ENCODE data around the gene WNT3. TPM values are rescaled to one million over a fixed set of nuclear protein-coding genes. Genes with fewer than 3 reads are reported as not detected.
A peak's percentile ranks its signal among the peaks of the same experiment; 100 is the strongest.
"Not testable (repeated sequence)": the region's sequence is repeated elsewhere in the genome, so short reads cannot be mapped to it uniquely, and the experiment has no call there.

WNT3 gene
- total RNA-seq, 1 donor from 2014 or later, result 0.91 TPM

GRCh38 chr17:46773676-46774075 lies 44.8 kb downstream of the WNT3 start:
- no peak for DNase-seq
- ATAC-seq (ENCODE audit: poor library complexity), result no peak
- intact Hi-C loops (cut with DNase I), result no loop called here

GRCh38 chr17:46773221-46773605 lies 45.3 kb downstream of the WNT3 start:
- DNase-seq (no peak), ATAC-seq (ENCODE audit: poor library complexity) (no peak)
- intact Hi-C loops (cut with DNase I), result no loop called here

- ATAC-seq (ENCODE audit: poor library complexity), result no peak
- DNase-seq, result no peak
- intact Hi-C loops (cut with DNase I), result no loop called here
Measured at GRCh38 chr17:46772475-46773220, 45.8 kb downstream of the WNT3 start.

GRCh38 chr17:46771561-46772474 lies 46.7 kb downstream of the WNT3 start:
- no peak for DNase-seq
- intact Hi-C loops (cut with DNase I), result no loop called here
- peak; percentile 36 for ATAC-seq (ENCODE audit: poor library complexity)

GRCh38 chr17:46770818-46771560 lies 47.5 kb downstream of the WNT3 start:
- no peak for DNase-seq
- intact Hi-C loops (cut with DNase I), result no loop called here

DNA sequence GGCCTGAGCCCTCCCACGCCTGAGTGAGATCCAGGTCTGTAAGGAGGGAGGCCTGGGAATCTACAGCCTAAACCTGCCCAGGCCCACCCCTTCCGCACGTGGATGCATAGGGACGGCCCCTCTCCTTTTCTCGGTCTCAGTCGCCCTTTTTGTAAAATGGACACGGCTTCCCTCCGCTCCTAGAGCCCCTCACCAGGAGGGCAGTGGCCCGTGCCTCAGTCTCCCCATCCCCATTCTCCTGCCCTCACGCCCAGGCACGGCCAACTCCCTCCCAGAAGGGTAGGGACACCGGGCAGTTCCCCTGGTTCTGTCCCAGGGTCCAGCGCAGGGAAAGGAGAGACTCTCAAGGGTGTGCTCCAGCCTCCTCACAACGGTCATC lies 48.1 kb downstream of the WNT3 start:
- ATAC-seq (ENCODE audit: poor library complexity) (no peak), DNase-seq (no peak)
- intact Hi-C loops (cut with DNase I), result no loop called here

More at GRCh38 chr17:46770818-46771560, 47.5 kb downstream of the WNT3 start:
- ATAC-seq (ENCODE audit: poor library complexity), result peak; percentile 69

- ATAC-seq (ENCODE audit: poor library complexity) (no peak), DNase-seq (no peak)
- intact Hi-C loops (cut with DNase I), result no loop called here
Measured at GRCh38 chr17:46769531-46770438, 48.7 kb downstream of the WNT3 start.

DNA sequence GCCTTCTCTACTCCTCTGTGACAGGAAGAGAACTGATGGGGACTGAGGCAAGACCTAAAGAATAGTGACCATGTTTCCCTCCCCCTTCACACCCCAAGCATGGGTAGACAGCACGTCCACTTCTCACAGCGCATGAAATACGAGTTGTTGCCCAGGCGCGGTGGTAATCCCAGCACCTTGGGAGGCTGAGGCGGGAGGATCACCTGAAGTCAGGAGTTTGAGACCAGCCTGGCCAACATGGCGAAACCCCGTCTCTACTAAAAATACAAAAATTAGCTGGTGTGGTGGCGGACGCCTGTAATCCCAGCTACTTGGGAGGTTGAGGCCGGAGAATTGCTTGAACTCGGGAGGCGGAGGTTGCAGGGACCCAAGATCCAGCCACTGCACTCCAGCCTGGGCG lies 49.6 kb downstream of the WNT3 start:
- intact Hi-C loops (cut with DNase I); ATAC-seq (ENCODE audit: poor library complexity); DNase-seq: not testable (repeated sequence)

GRCh38 chr17:46768540-46768870 lies 50.0 kb downstream of the WNT3 start:
- DNase-seq (no peak), ATAC-seq (ENCODE audit: poor library complexity) (no peak)
- intact Hi-C loops (cut with DNase I), result no loop called here

DNA sequence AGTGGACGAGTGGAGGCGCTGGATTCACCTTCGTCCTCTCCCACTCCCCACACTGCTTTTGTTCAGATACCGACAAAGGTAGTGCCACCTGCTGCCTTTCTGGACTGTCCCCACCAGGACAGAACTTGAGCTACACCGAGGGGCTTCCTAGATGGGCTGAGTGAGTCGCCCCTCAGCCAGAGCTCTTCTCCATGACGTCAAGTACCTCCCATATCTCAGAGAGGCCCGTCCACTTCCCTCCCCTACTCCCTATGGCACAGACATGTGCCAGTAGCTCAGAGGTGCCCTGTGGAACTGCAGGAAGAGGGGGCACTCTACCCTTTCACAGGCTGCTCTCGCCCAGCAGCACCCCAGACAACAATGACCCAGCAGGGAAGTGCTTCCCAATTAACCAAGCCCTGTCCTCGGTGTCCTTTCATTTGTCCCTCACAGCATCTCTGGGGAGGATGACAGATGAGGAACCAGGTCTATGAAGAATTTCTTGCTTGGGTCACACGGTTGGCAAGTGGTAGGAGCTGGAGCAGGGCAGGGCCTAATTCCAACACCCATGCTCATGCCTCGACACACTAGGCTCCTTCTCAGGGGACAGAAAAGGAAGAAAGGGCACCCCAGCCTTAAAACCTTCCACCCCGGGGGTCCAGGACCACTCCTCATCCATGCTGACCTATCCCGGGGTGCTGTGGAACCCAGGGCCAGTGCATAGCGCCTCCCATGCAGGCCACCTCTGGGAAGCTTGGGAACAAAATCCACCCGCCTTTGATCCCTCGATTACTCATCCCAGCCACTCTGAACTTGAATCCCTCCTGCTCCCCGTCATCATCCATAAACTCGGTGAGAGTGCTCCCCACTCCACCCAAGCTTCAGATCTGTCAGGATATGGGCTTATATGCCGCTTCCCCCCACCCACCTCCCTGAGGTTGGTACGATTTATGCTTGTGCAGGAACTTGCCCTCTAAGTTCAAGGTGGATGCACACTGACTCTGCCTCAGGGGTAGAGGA lies 51.7 kb downstream of the WNT3 start:
- DNase-seq (no peak), ATAC-seq (ENCODE audit: poor library complexity) (no peak)
- intact Hi-C loops (cut with DNase I), result no loop called here

DNA sequence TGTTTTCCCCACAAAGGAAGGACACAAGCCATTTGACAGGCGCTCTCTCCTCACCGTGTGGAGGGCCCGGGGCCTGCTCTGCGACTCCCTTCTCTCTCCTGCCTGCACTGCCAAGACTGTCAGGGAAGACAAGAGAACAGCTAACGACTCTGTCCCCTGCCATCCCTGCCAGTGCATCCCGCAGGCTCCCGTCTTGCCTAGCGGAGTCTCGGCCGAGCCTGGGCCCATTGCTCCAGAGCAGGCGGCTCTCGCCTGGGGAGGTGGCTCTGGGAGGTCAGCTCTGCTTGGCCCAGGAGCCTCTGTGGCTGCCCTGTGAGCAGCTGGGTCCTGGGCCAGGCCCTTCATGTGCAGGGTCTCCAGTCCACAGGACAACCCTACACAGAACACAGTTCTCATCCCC lies 53.0 kb downstream of the WNT3 start:
- intact Hi-C loops (cut with DNase I), result no loop called here
- DNase-seq (no peak), ATAC-seq (ENCODE audit: poor library complexity) (peak; percentile 21)

- DNase-seq (peak; percentile 84), ATAC-seq (ENCODE audit: poor library complexity) (peak; percentile 89)
- intact Hi-C loops (cut with DNase I), result no loop called here
Measured at GRCh38 chr17:46764709-46765401, 53.6 kb downstream of the WNT3 start.

DNA sequence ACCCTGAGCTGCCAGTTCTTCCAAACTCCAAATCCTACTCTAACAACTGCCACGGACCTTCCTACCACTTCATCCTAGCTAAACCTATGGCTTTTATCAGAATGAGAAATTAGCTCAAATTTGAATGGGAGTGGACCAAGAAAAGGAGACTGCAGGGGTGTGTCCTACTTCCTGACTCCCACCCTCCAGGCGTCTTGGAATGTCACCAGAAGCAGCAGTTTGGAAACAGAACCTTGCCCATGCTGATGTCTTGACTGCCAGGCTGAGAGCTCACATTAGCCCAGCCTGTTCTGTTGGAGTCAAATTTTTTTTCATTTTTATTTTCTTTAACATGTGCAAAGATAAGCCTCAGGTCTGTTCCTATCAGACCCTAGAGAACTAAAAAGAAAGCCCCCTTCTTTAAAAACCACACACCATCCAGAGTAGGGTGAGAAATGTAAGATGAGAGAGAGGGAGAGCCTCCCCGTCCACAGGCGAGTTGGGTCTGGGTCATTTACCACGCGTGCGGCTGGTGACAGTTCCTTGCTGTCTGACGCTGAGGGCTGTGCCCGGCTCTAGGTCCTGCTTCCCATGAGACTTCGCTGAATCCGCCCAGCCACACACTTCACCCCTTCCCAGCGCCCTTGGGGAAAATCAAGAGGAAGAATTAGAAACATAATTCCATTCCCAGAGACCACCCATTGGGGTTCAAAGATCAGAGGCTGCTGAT lies 54.3 kb downstream of the WNT3 start:
- intact Hi-C loops (cut with DNase I), result no loop called here
- ATAC-seq (ENCODE audit: poor library complexity) (no peak), DNase-seq (no peak)

GRCh38 chr17:46763416-46763815 lies 55.1 kb downstream of the WNT3 start:
- intact Hi-C loops (cut with DNase I), result no loop called here
- DNase-seq (no peak), ATAC-seq (ENCODE audit: poor library complexity) (no peak)

GRCh38 chr17:46759141-46759540 lies 59.4 kb downstream of the WNT3 start:
- DNase-seq (no peak), ATAC-seq (ENCODE audit: poor library complexity) (no peak)
- intact Hi-C loops (cut with DNase I), result no loop called here

- ATAC-seq (ENCODE audit: poor library complexity) (no peak), DNase-seq (no peak)
- intact Hi-C loops (cut with DNase I), result no loop called here
Measured at GRCh38 chr17:46758614-46759013, 59.9 kb downstream of the WNT3 start.
